Keratinocyte (primary cell): ENCODE results near the gene DENND1A. TPM values are rescaled to one million over a fixed set of nuclear protein-coding genes. Genes with fewer than 3 reads are reported as not detected.

ENCODE experiments used
- DNase-seq: peaks from one replicate; pipeline ENCODE4 v3.0.0-alpha.2; 2011; ENCODE audit warnings: low read depth, missing footprints, low spot score
- FAIRE-seq: peaks from 2 replicates; lab custom pipeline; 2011; peaks lifted over from hg19 to GRCh38; lab: Jason Lieb, UNC
- H2AFZ ChIP-seq: 2 replicates; pipeline ENCODE4 v1.6.0; 2012; ENCODE audit warnings: low read length, control low read depth, inconsistent platforms; ENCODE audit not compliant: control insufficient read depth
- H3K27ac ChIP-seq: 2 replicates; pipeline ENCODE4 v1.5.1; 2011; ENCODE audit warnings: low read length; ENCODE audit not compliant: control insufficient read depth, insufficient read depth
- H3K27me3 ChIP-seq: 3 replicates; pipeline ENCODE4 v1.6.0; 2011; ENCODE audit warnings: low read length; ENCODE audit not compliant: control insufficient read depth, insufficient read depth; ENCODE audit errors: extremely low read depth
- H3K36me3 ChIP-seq, 2 experiments: 2 replicates in 1 of 2; 3 replicates in 1 of 2; pipeline ENCODE4 v1.5.1; 2011; ENCODE audit warnings: low read length in 2 of 2, mild to moderate bottlenecking in 1 of 2; ENCODE audit not compliant: control insufficient read depth in 2 of 2, insufficient read depth in 2 of 2; ENCODE audit errors: extremely low read depth in 1 of 2
- H3K4me1 ChIP-seq: 3 replicates; pipeline ENCODE4 v1.5.1; 2011; ENCODE audit warnings: low read length; ENCODE audit not compliant: control insufficient read depth, insufficient read depth; ENCODE audit errors: extremely low read depth
- H3K4me2 ChIP-seq: 3 replicates; pipeline ENCODE4 v1.6.0; 2011; ENCODE audit warnings: low read depth, low read length; ENCODE audit not compliant: control insufficient read depth, insufficient read depth; ENCODE audit errors: extremely low read depth
- H3K4me3 ChIP-seq, 3 experiments: fragments of 200-600 bp in 1 of 3; sonication (generic) in 1 of 3; 2 replicates in 2 of 3; 3 replicates in 1 of 3; pipeline ENCODE4 v1.5.1; 2011 to 2016; ENCODE audit warnings: low read length in 3 of 3, mild to moderate bottlenecking in 3 of 3, control low read depth in 2 of 3, inconsistent platforms in 1 of 3, low read depth in 1 of 3, mixed read lengths in 1 of 3, mixed run types in 1 of 3, moderate library complexity in 1 of 3; ENCODE audit not compliant: control insufficient read depth in 2 of 3, insufficient read depth in 2 of 3; ENCODE audit errors: extremely low read depth in 1 of 3
- H3K79me2 ChIP-seq: 2 replicates; pipeline ENCODE4 v1.6.0; 2012; ENCODE audit warnings: low read length; ENCODE audit not compliant: control insufficient read depth, insufficient read depth
- H3K9ac ChIP-seq: 3 replicates; pipeline ENCODE4 v1.6.0; 2011; ENCODE audit warnings: low read length; ENCODE audit not compliant: control insufficient read depth, insufficient read depth; ENCODE audit errors: extremely low read depth
- H3K9me1 ChIP-seq: 3 replicates; pipeline ENCODE4 v1.6.0; 2011; ENCODE audit warnings: low read length; ENCODE audit not compliant: control insufficient read depth, insufficient read depth; ENCODE audit errors: extremely low read depth
- H3K9me3 ChIP-seq: 2 replicates; pipeline ENCODE4 v1.5.1; 2012; ENCODE audit warnings: low read depth, low read length; ENCODE audit not compliant: control insufficient read depth
- H4K20me1 ChIP-seq: 3 replicates; pipeline ENCODE4 v1.6.0; 2011; ENCODE audit warnings: low read length; ENCODE audit not compliant: control insufficient read depth, insufficient read depth; ENCODE audit errors: extremely low read depth
- EZH2 ChIP-seq: IDR thresholded peaks from one replicate; pipeline ENCODE4 v1.6.1; 2012; ENCODE audit warnings: inconsistent platforms, mild to moderate bottlenecking, low read length, moderate library complexity
- dilution Hi-C: fragments of 300-500 bp; cut with MboI; formaldehyde crosslinking; loops from one replicate; pipeline ENCODE4 v1.7.0; 2020; ENCODE audit warnings: low sequenced_read_pairs; ENCODE audit not compliant: extremely low pct_ligation_motif_present
- polyA plus RNA-seq, 5 experiments: library from polyadenylated mRNA; depleted of rRNA in 3 of 5; stranded (reverse) in 3 of 5; stranded (forward) in 1 of 5; unstranded in 1 of 5; fragments of >200 nt; gene quantifications; 1 replicate in 1 of 5; 2 replicates in 3 of 5; 3 replicates in 1 of 5; pipeline versions ENCODE4 v1.2.1 to v1.2.3, GENCODE V29; 2011 to 2012; ENCODE audit warnings: missing spikeins in 2 of 5, low read depth in 1 of 5, low replicate concordance in 1 of 5
- TF ChIP-seq, protein P1 (sequence below), 3 experiments: IDR thresholded peaks in 1 of 3; conservative IDR thresholded peaks in 1 of 3; optimal IDR thresholded peaks in 1 of 3; 2 replicates in 2 of 3; 3 replicates in 1 of 3; pipeline versions ENCODE3 to v1.5.1; 2011; ENCODE audit warnings: low read length in 3 of 3, mild to moderate bottlenecking in 3 of 3, moderate library complexity in 2 of 3, control low read depth in 1 of 3, inconsistent platforms in 1 of 3; ENCODE audit not compliant: insufficient read depth in 2 of 3; ENCODE audit errors: extremely low read depth in 1 of 3

DENND1A gene
- polyA plus RNA-seq, 1 donor (not counting 4 experiments of a cell fraction or from before 2014, with no cell fraction given) = 13.0 TPM

DNA sequence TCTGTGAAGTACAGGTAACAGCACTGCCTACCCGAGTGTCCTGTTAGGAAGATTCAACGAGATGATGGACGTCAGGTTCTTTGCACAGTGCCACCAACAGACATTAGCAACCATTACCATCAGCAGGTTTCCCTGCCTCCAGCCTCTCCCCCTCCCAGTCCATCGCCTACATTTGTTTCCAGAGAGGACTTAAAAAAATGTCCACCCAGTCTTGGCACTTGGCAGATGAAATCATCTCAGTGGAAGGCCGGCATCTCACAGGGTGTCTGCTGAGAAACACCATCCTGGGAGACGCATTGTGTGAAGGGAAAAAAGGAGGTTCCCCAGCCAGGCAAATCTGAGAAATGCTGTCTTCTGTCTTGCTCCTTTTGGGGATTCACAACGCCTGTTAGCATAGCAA, 515.7 kb downstream of the DENND1A start:
- no peak overlapping the region for H3K4me2 ChIP-seq
- TF ChIP-seq, protein P1, sequence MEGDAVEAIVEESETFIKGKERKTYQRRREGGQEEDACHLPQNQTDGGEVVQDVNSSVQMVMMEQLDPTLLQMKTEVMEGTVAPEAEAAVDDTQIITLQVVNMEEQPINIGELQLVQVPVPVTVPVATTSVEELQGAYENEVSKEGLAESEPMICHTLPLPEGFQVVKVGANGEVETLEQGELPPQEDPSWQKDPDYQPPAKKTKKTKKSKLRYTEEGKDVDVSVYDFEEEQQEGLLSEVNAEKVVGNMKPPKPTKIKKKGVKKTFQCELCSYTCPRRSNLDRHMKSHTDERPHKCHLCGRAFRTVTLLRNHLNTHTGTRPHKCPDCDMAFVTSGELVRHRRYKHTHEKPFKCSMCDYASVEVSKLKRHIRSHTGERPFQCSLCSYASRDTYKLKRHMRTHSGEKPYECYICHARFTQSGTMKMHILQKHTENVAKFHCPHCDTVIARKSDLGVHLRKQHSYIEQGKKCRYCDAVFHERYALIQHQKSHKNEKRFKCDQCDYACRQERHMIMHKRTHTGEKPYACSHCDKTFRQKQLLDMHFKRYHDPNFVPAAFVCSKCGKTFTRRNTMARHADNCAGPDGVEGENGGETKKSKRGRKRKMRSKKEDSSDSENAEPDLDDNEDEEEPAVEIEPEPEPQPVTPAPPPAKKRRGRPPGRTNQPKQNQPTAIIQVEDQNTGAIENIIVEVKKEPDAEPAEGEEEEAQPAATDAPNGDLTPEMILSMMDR (optimal IDR thresholded peaks at IDR 0.05 in 1 of 3, IDR thresholded peaks at IDR 0.05 in 1 of 3, conservative IDR thresholded peaks at IDR 0.05 in 1 of 3; ENCODE audit: extremely low read depth in 1 of 3, insufficient read depth in 2 of 3, low read length in 3 of 3) = no peak
- no peak for TF ChIP-seq EZH2
- no peaks in the 10 kb centered on the region for H3K9me1 ChIP-seq
- no peaks in the 10 kb centered on the region for H3K9me3 ChIP-seq
- H2AFZ ChIP-seq = no peak overlapping the region
- H3K79me2 ChIP-seq = no peaks in the 10 kb centered on the region
- DNase-seq = no peak
- H3K36me3 ChIP-seq = no peaks in the 10 kb centered on the region
- FAIRE-seq = no peak
- H3K27ac ChIP-seq = no peak overlapping the region
- H3K4me3 ChIP-seq = no peak overlapping the region
- no peak overlapping the region for H3K9ac ChIP-seq
- dilution Hi-C loops = no loop called here
- H3K4me1 ChIP-seq = no peaks in the 10 kb centered on the region
- H4K20me1 ChIP-seq = no peaks in the 10 kb centered on the region
- no peaks in the 10 kb centered on the region for H3K27me3 ChIP-seq

DNA sequence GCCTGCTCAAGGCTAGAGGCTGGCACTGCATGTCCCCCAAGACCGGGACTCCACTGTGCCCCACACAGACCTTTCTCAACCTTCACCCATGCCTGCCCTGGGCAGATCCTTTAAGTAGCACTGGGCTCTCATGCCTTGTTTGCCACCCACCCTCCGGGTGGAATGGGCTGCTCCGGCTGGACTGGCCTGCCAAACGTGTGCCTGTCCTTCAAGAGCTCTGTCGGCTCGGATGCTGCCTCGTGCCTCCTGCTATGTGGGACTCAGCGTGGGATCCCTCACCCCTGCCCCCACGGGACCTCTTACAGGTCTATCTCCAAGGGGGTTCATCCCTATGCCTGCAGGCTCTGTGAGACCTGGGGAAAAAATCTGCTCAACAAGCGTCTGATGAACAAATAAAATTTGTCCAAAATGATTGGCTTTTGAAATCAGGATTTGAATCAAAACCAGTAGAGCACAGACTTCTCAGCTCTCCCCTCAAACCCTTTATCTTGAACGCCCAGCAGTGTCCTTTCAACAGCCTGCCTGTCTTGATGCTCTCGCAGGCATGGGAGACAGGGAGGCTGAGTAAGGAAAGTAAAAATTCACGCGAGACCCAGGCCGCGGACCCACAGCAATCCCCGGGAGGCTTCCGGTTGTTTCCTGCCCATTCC, 517.6 kb downstream of the DENND1A start:
- FAIRE-seq (no peak), DNase-seq (no peak)
- Histone ChIP-seq H3K4me1 (no peaks in the 10 kb centered on the region), H3K36me3 (no peaks in the 10 kb centered on the region), H2AFZ (no peak overlapping the region), H3K79me2 (no peaks in the 10 kb centered on the region), H3K4me2 (no peak overlapping the region), H3K27me3 (no peaks in the 10 kb centered on the region), H3K27ac (no peak overlapping the region), H3K9ac (no peak overlapping the region), H3K9me3 (no peaks in the 10 kb centered on the region), H4K20me1 (no peaks in the 10 kb centered on the region), H3K4me3 (no peak overlapping the region), H3K9me1 (no peaks in the 10 kb centered on the region)
- dilution Hi-C loops = no loop called here
- TF ChIP-seq, protein P1 (optimal IDR thresholded peaks at IDR 0.05 in 1 of 3, IDR thresholded peaks at IDR 0.05 in 1 of 3, conservative IDR thresholded peaks at IDR 0.05 in 1 of 3; ENCODE audit: extremely low read depth in 1 of 3, insufficient read depth in 2 of 3, low read length in 3 of 3) = no peak
- no peak for TF ChIP-seq EZH2
